Measurements from ENCODE around the gene ADAM11.

The ADAM11 gene

GRCh38 chr17:44780161-44780560 lies 21.4 kb downstream of the ADAM11 start:
- in situ Hi-C loops (cut with HindIII; ENCODE audit: low sequenced_read_pairs), result no loop called here
- DNase-seq (ENCODE audit: low read depth), result no peak
- H3K4me3 ChIP-seq (ENCODE audit: low read depth, low read length), result no peak overlapping the region
- no peak for TF ChIP-seq CTCF (IDR thresholded peaks at IDR 0.05; ENCODE audit: low read depth, low read length, missing control alignments)

DNA sequence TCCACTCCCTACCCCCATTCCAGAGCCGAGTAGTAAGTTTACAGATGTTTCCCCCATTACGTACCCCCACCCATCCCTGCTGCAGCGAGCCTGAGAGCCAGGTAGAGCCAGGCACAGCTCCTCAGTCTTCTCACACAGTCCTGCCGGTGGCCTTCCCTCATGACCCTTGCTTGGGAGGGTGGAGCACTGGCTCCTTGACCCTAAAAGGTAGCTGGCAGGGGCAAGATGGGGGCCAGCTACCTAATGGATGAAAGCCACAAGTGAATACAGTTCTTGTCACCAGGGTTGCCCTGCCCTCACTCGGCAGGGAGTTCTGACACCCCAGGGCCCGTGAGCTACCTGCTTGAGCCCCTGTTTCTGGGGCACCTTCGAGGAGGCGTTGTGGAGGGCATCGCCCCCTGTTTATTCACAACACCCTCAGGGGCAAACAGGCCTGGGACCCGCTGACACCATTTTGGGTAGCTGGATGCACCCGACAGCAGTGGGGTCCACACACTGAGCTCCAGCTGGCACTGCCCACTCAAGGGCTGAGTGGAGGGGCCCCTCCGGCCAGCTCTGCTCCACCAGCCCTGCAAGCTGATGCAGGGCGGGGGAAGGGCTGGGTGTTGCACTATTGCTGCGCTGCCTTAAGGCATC lies 22.2 kb downstream of the ADAM11 start:
- no peak for TF ChIP-seq CTCF (IDR thresholded peaks at IDR 0.05; ENCODE audit: low read depth, low read length, missing control alignments)
- DNase-seq (ENCODE audit: low read depth), result no peak
- no peak overlapping the region for H3K4me3 ChIP-seq (ENCODE audit: low read depth, low read length)
- in situ Hi-C loops (cut with HindIII; ENCODE audit: low sequenced_read_pairs), result no loop called here

DNA sequence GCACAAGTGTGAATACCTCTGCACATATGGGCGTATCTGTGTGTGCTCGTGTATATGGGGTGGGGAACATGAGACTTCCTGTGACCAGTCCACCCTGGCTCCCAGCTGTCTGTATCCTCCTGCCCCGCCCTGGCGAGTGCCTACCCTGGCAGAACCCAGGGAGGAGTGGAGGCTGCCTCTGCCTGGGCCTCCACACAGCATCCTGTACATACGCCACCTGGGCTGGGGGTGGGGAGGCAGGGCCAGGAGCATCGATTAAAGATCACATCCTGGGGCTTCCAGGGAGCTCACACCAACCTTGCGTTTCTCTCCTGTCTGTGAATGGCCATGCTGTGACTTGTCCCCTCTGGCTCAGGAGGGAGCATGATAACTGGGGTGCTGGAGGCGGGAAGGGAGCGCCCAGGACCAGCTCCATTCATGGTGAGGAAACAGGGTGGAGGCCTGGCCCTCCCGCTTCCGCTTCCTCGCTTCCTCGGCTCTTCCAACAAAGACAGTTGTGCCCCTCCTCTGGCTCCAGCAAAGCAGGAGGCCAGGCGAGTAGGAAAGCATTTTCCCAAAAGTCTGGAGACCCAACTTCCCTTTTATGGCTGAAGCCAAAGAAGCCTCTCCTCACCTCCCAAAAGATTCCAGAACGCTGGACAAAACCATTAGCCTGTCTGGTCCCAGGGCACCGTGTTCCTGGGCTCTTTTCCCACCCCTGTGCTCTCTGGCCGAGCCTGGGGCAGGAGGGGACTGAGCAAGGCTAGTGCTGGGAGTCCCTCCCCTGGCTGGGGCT lies 22.9 kb downstream of the ADAM11 start:
- H3K4me3 ChIP-seq (ENCODE audit: low read depth, low read length), result no peak overlapping the region
- DNase-seq (ENCODE audit: low read depth), result no peak
- in situ Hi-C loops (cut with HindIII; ENCODE audit: low sequenced_read_pairs), result no loop called here
- no peak for TF ChIP-seq CTCF (IDR thresholded peaks at IDR 0.05; ENCODE audit: low read depth, low read length, missing control alignments)

DNA sequence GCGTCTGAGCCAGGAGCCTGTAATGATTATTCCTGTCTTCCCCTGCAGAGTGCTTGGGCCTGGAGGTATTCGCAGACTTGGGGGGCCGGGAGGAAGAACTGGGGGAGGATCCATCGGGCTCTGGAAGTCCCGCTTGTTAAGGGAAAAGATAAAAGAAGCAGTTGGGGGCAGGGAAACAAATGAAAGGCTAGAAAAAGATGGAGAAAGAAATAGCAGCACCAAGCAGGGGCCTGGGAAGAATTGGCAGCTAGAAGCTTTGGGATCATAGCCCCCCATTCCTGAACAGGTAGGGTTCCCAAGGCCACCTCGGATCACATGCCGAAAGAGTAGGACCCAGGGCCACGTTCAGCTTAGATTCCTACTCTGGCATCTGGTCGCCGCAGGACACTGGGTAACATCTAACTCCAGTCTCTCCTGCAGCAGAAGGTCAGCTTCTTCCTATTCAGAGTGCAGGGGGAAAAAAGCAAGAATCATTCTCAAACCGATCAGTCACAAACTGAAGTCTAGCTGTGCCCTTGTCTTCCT lies 23.6 kb downstream of the ADAM11 start:
- in situ Hi-C loops (cut with HindIII; ENCODE audit: low sequenced_read_pairs), result no loop called here
- TF ChIP-seq CTCF (IDR thresholded peaks at IDR 0.05; ENCODE audit: low read depth, low read length, missing control alignments), result no peak

DNA sequence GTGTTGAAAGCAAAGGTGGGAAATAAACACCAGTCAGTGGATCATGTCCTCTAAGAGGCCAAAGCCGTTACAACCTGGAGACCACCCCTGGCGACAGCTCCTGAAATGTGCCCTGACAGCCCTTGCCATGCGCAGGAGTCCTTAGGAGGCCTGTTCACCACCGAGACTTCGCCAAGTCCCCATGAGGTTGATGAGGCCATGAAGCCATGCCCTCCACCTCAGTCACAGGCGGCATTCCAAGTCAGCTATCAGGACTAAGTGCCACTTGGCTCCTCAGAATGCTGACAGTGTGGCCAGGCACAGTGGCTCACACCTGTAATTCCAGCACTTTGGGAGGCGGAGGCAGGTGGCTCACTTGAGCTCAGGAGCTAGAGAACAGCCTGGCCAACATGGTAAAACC lies 27.1 kb downstream of the ADAM11 start:
- TF ChIP-seq CTCF (IDR thresholded peaks at IDR 0.05; ENCODE audit: low read depth, low read length, missing control alignments), result no peak
- H3K4me3 ChIP-seq (ENCODE audit: low read depth, low read length), result no peak overlapping the region
- no peak for DNase-seq (ENCODE audit: low read depth)
- in situ Hi-C loops (cut with HindIII; ENCODE audit: low sequenced_read_pairs), result no loop called here

More for the DNA sequence above, 23.6 kb downstream of the ADAM11 start:
- H3K4me3 ChIP-seq (ENCODE audit: low read depth, low read length), result no peak overlapping the region
- no peak for DNase-seq (ENCODE audit: low read depth)

- TF ChIP-seq CTCF (IDR thresholded peaks at IDR 0.05; ENCODE audit: low read depth, low read length, missing control alignments), result no peak
- H3K4me3 ChIP-seq (ENCODE audit: low read depth, low read length), result no peak overlapping the region
- no peak for DNase-seq (ENCODE audit: low read depth)
- in situ Hi-C loops (cut with HindIII; ENCODE audit: low sequenced_read_pairs), result no loop called here
These were observed 27.8 kb downstream of the ADAM11 start for GRCh38 chr17:44786551-44787081.
